Progenitor cell of endocrine pancreas (in vitro differentiated cells): ENCODE data around the gene PRDX1. TPM values are rescaled to one million over a fixed set of nuclear protein-coding genes. Genes with fewer than 3 reads are reported as not detected.
A peak's percentile ranks its signal among the peaks of the same experiment; 100 is the strongest.

Source experiments
- DNase-seq: peaks from one replicate; pipeline ENCODE4 v3.0.0; 2021; ENCODE audit warnings: low spot score; ENCODE audit not compliant: unreplicated experiment
- H3K27ac Mint-ChIP-seq: 2 replicates; pipeline ENCODE4 v1.8.0; 2021; ENCODE audit warnings: mild to moderate bottlenecking, moderate library complexity, mixed read lengths
- H3K27me3 Mint-ChIP-seq: 2 replicates; pipeline ENCODE4 v1.8.0; 2021; ENCODE audit warnings: mixed read lengths
- H3K36me3 Mint-ChIP-seq: 2 replicates; pipeline ENCODE4 v1.8.0; 2022; ENCODE audit warnings: mixed read lengths; ENCODE audit not compliant: insufficient read depth
- H3K4me1 Mint-ChIP-seq: 2 replicates; pipeline ENCODE4 v1.8.0; 2021; ENCODE audit warnings: low read depth, mixed read lengths
- H3K4me3 Mint-ChIP-seq: 2 replicates; pipeline ENCODE4 v1.8.0; 2021; ENCODE audit warnings: low read depth, mild to moderate bottlenecking, moderate library complexity, mixed read lengths
- H3K9me3 Mint-ChIP-seq: 2 replicates; pipeline ENCODE4 v1.8.0; 2021; ENCODE audit warnings: low read depth, mixed read lengths
- CTCF ChIP-seq: fragments of 200-600 bp; sonication (generic); IDR thresholded peaks from one replicate; pipeline ENCODE4 v1.5.0; 2021; ENCODE audit warnings: antibody characterized with exemption, mild to moderate bottlenecking; ENCODE audit not compliant: unreplicated experiment
- total RNA-seq: library from RNA; stranded (reverse); gene quantifications from 2 replicates; pipeline ENCODE4 v1.2.1, GENCODE V29; 2021

PRDX1 gene
- total RNA-seq, 1 donor from 2014 or later = 308 TPM

GRCh38 chr1:45567911-45568310 is 46.2 kb upstream of the PRDX1 start:
- Mint-ChIP-seq H3K4me1 (no peaks in the 10 kb centered on the region), H3K9me3 (no peaks in the 10 kb centered on the region), H3K36me3 (peaks cover 27% of the 10 kb centered on the region), H3K27me3 (no peaks in the 10 kb centered on the region), H3K27ac (no peak overlapping the region), H3K4me3 (no peak overlapping the region)
- TF ChIP-seq CTCF = no peak
- DNase-seq = no peak

- H3K9me3 Mint-ChIP-seq = no peaks in the 10 kb centered on the region
- no peak for TF ChIP-seq CTCF
These were observed 45.0 kb upstream of the PRDX1 start for GRCh38 chr1:45566722-45567121.

DNA sequence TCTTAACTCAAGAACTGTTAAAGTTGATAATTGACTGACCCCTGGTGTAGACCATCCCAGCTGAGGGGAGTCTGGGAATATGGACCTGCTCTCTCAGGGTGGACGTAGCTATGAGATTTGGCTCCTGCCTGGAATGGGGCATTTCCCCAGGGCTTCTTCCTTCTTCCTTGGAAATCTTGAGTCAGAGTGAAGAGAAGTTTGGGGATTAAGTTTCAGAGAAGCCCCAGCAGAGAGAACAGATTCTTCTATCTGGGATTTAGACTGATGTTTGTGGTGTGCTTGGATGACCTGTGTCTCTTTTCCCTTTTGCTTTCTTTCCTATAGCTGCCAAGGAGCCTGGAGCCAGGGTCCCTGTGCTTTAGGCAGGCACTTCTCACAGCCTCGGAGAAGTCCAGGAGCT is 42.2 kb upstream of the PRDX1 start:
- Mint-ChIP-seq H3K4me1 (peaks cover 3% of the 10 kb centered on the region), H3K27ac (peak overlapping the region; percentile 74), H3K4me3 (no peak overlapping the region), H3K9me3 (no peaks in the 10 kb centered on the region), H3K27me3 (no peaks in the 10 kb centered on the region), H3K36me3 (peaks cover 29% of the 10 kb centered on the region)
- TF ChIP-seq CTCF = no peak
- no peak for DNase-seq

More at GRCh38 chr1:45566722-45567121, 45.0 kb upstream of the PRDX1 start:
- no peak for DNase-seq
- Mint-ChIP-seq H3K27me3 (no peaks in the 10 kb centered on the region), H3K27ac (no peak overlapping the region), H3K4me3 (no peak overlapping the region), H3K4me1 (no peaks in the 10 kb centered on the region), H3K36me3 (peaks cover 30% of the 10 kb centered on the region)

GRCh38 chr1:45557422-45557944 is 35.8 kb upstream of the PRDX1 start:
- Mint-ChIP-seq H3K36me3 (peaks cover 19% of the 10 kb centered on the region), H3K9me3 (no peaks in the 10 kb centered on the region), H3K27me3 (no peaks in the 10 kb centered on the region), H3K4me3 (no peak overlapping the region), H3K4me1 (peaks cover 7% of the 10 kb centered on the region), H3K27ac (no peak overlapping the region)
- no peak for TF ChIP-seq CTCF
- DNase-seq = no peak

DNA sequence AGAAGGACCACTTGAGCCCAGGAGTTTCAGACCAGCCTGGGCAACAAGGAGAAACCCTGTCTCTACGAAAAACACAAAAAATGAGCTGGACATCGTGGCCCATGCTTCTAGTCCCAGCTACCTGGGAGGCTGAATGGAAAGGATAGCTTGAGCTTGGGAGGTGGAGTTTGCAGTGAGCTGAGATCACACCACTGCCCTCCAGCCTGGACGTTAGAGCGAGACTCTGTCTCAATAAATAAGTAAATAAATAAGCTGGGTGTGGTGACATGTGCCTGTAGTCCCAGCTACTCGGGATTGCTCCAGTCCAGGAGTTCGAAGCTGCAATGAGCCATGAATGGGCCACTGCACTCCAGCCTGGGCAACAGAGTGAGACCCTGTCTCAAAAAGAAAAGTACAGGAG is 32.5 kb upstream of the PRDX1 start:
- H3K27ac Mint-ChIP-seq = no peak overlapping the region
- no peak for TF ChIP-seq CTCF
- no peak for DNase-seq
- peaks cover 14% of the 10 kb centered on the region for H3K36me3 Mint-ChIP-seq
- no peaks in the 10 kb centered on the region for H3K27me3 Mint-ChIP-seq
- no peaks in the 10 kb centered on the region for H3K9me3 Mint-ChIP-seq
- peaks cover 15% of the 10 kb centered on the region for H3K4me1 Mint-ChIP-seq
- H3K4me3 Mint-ChIP-seq = no peak overlapping the region
